Measurements from ENCODE around the gene DPCD. TPM values are rescaled to one million over a fixed set of nuclear protein-coding genes. Genes with fewer than 3 reads are reported as not detected.

The DPCD gene
- total RNA-seq, 1 experiment from 2014 or later = 39.5 TPM

- no peaks in the 10 kb centered on the region for H3K79me2 ChIP-seq (ENCODE audit: insufficient read depth, low read length)
- ChIA-PET POLR2A (no interaction called here), RAD21 (ENCODE audit: low non-redundant PET in 1 of 2, low total read pairs in 2 of 2, uncharacterized antibody in 2 of 2, unreplicated experiment in 2 of 2) (no interaction called here), CTCF (interaction anchor here (1.4 to 2.2 kb wide), 2 partner anchors 261 to 348 kb away, joined by 3 to 9 read pairs; no protein-coding TSS in a partner anchor)
- DNase-seq (ENCODE audit: low read depth, low spot score) (no peak), ATAC-seq (no peak)
- H3K4me2 ChIP-seq (ENCODE audit: low read length) = no peak overlapping the region
- H3K9me2 ChIP-seq (ENCODE audit: insufficient read depth) = no peaks in the 10 kb centered on the region
- H3K4me1 ChIP-seq (ENCODE audit: control insufficient read depth in 1 of 2, insufficient read depth in 2 of 2, low read length in 2 of 2) = peaks cover 6 to 12% of the 10 kb centered on the region in 2 experiments; a peak in 3 of 4 replicates
- BruUV-seq (replicated peaks) = no TSS peak
- H3K9me3 ChIP-seq (ENCODE audit: control insufficient read depth in 1 of 2, insufficient read depth in 1 of 2, low read depth in 1 of 2, low read length in 2 of 2) = no peaks in the 10 kb centered on the region
- no peaks in the 10 kb centered on the region for H4K20me1 ChIP-seq (ENCODE audit: insufficient read depth)
- no peaks in the 10 kb centered on the region; the same call in 1 of the 2 replicates for H3K27me3 ChIP-seq (ENCODE audit: insufficient read depth, low read length)
- TF ChIP-seq TCF7L2 (IDR thresholded peaks at IDR 0.05; ENCODE audit: borderline replicate concordance, extremely low read depth, insufficient read depth, insufficient read length) (no peak), SRF (IDR thresholded peaks at IDR 0.05; ENCODE audit: low read depth) (no peak), EZH2 (IDR thresholded peaks at IDR 0.05) (no peak), EGR1 (IDR thresholded peaks at IDR 0.05; ENCODE audit: low read depth) (no peak), POLR2A (IDR thresholded peaks at IDR 0.05; ENCODE audit: borderline replicate concordance, extremely low read depth, insufficient read depth, insufficient read length) (no peak), CEBPB (IDR thresholded peaks at IDR 0.05; ENCODE audit: low read depth) (no peak), RAD21 (IDR thresholded peaks at IDR 0.05; ENCODE audit: low read depth) (no peak), ZNF274 (IDR thresholded peaks at IDR 0.05; ENCODE audit: low read depth, low read length) (no peak), POLR2AphosphoS5 (IDR thresholded peaks at IDR 0.05; ENCODE audit: low read depth, low read length) (no peak)
- TF ChIP-seq, protein P1, sequence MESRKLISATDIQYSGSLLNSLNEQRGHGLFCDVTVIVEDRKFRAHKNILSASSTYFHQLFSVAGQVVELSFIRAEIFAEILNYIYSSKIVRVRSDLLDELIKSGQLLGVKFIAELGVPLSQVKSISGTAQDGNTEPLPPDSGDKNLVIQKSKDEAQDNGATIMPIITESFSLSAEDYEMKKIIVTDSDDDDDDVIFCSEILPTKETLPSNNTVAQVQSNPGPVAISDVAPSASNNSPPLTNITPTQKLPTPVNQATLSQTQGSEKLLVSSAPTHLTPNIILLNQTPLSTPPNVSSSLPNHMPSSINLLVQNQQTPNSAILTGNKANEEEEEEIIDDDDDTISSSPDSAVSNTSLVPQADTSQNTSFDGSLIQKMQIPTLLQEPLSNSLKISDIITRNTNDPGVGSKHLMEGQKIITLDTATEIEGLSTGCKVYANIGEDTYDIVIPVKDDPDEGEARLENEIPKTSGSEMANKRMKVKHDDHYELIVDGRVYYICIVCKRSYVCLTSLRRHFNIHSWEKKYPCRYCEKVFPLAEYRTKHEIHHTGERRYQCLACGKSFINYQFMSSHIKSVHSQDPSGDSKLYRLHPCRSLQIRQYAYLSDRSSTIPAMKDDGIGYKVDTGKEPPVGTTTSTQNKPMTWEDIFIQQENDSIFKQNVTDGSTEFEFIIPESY (IDR thresholded peaks at IDR 0.05; ENCODE audit: extremely low read depth, insufficient replicate concordance, low read length) = no peak
- TF ChIP-seq, protein P2, sequence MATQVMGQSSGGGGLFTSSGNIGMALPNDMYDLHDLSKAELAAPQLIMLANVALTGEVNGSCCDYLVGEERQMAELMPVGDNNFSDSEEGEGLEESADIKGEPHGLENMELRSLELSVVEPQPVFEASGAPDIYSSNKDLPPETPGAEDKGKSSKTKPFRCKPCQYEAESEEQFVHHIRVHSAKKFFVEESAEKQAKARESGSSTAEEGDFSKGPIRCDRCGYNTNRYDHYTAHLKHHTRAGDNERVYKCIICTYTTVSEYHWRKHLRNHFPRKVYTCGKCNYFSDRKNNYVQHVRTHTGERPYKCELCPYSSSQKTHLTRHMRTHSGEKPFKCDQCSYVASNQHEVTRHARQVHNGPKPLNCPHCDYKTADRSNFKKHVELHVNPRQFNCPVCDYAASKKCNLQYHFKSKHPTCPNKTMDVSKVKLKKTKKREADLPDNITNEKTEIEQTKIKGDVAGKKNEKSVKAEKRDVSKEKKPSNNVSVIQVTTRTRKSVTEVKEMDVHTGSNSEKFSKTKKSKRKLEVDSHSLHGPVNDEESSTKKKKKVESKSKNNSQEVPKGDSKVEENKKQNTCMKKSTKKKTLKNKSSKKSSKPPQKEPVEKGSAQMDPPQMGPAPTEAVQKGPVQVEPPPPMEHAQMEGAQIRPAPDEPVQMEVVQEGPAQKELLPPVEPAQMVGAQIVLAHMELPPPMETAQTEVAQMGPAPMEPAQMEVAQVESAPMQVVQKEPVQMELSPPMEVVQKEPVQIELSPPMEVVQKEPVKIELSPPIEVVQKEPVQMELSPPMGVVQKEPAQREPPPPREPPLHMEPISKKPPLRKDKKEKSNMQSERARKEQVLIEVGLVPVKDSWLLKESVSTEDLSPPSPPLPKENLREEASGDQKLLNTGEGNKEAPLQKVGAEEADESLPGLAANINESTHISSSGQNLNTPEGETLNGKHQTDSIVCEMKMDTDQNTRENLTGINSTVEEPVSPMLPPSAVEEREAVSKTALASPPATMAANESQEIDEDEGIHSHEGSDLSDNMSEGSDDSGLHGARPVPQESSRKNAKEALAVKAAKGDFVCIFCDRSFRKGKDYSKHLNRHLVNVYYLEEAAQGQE (IDR thresholded peaks at IDR 0.05; ENCODE audit: low read depth) = no peak
- TF ChIP-seq, protein P3, sequence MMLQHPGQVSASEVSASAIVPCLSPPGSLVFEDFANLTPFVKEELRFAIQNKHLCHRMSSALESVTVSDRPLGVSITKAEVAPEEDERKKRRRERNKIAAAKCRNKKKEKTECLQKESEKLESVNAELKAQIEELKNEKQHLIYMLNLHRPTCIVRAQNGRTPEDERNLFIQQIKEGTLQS (IDR thresholded peaks at IDR 0.05) = no peak
- H2AFZ ChIP-seq (ENCODE audit: low read depth, low read length, poor library complexity, severe bottlenecking) = no peak overlapping the region
- no peak overlapping the region for H3K4me3 ChIP-seq (replicated peaks in 1 of 2; ENCODE audit: low read depth in 1 of 2, low read length in 2 of 2)
- H3K27ac ChIP-seq (ENCODE audit: low read depth, low read length) = no peak overlapping the region
- no peaks in the 10 kb centered on the region for H3K36me3 ChIP-seq (ENCODE audit: control insufficient read depth in 1 of 2, insufficient read depth in 2 of 2, low read length in 2 of 2)
- H3K9ac ChIP-seq (ENCODE audit: low read length) = no peak overlapping the region
- intact Hi-C loops (cut with micrococcal nuclease) = no loop called here
These were observed 25.9 kb upstream of the DPCD start for GRCh38 chr10:101562231-101562630.

Data from HCT116 (cell line).